HepG2 (cell line): Measurements from ENCODE around the gene IGF2BP3. TPM values are rescaled to one million over a fixed set of nuclear protein-coding genes. Genes with fewer than 3 reads are reported as not detected.

ENCODE experiments used
- ATAC-seq: fragments of 200-7000 bp; cut with Tn5 transposase; 3 replicates; pipeline ENCODE4 v1.9.1; 2020; ENCODE audit warnings: mild to moderate bottlenecking, moderate library complexity
- BruUV-seq: library from RNA; stranded (reverse); fragments of 400-500 nt; replicated peaks from 2 replicates; lab custom pipeline; 2021; lab: Mats Ljungman, UMichigan
- CTCF ChIA-PET: fragments of 300-600 bp; formaldehyde crosslinking; extraction: SDS; loops from one replicate; lab custom pipeline; 2021; ENCODE audit warnings: low total read pairs, inconsistent platforms, low intra/inter-chr PET ratio; lab: Yijun Ruan, JAX
- POLR2A ChIA-PET: fragments of 350-600 bp; sonication (Branson Sonifier 250); formaldehyde crosslinking; loops from one replicate; lab custom pipeline; 2020; ENCODE audit warnings: antibody characterized with exemption, inconsistent platforms; lab: Yijun Ruan, JAX
- DNase-seq: peaks from one replicate; pipeline ENCODE4 v3.0.0-alpha.2; 2015; ENCODE audit warnings: low spot score
- FAIRE-seq: peaks from 3 replicates; lab custom pipeline; 2011; peaks lifted over from hg19 to GRCh38; lab: Jason Lieb, UNC
- H2AFZ ChIP-seq: one replicate; pipeline ENCODE4 v1.6.1; 2011; ENCODE audit warnings: low read length, inconsistent platforms
- H3K27ac ChIP-seq: fragments of 300-600 bp; 3 replicates; pipeline ENCODE4 v1.8.0; 2011; ENCODE audit warnings: mixed run types, mild to moderate bottlenecking, mixed read lengths, low read length, inconsistent platforms; ENCODE audit not compliant: insufficient read depth; ENCODE audit errors: extremely low read length
- H3K27me3 ChIP-seq, 2 experiments: fragments of 200-600 bp in 1 of 2; 2 replicates in 1 of 2; 3 replicates in 1 of 2; pipeline versions ENCODE4 v1.6.0 to v1.8.0; 2011; ENCODE audit warnings: low read length in 2 of 2, mild to moderate bottlenecking in 2 of 2, moderate library complexity in 2 of 2, inconsistent platforms in 1 of 2; ENCODE audit not compliant: insufficient read depth in 2 of 2, control insufficient read depth in 1 of 2
- H3K36me3 ChIP-seq, 2 experiments: fragments of 200-600 bp in 1 of 2; replicated peaks in 1 of 2; 2 replicates in 1 of 2; 3 replicates in 1 of 2; pipeline versions ENCODE4 v1.5.1 to v1.8.0; 2011; ENCODE audit warnings: low read length in 2 of 2, inconsistent platforms in 1 of 2; ENCODE audit not compliant: insufficient read depth in 2 of 2, control insufficient read depth in 1 of 2
- H3K4me1 ChIP-seq: 2 replicates; pipeline ENCODE4 v1.5.1; 2012; ENCODE audit warnings: low read length, inconsistent platforms; ENCODE audit not compliant: insufficient read depth
- H3K4me2 ChIP-seq: 2 replicates; pipeline ENCODE4 v1.6.0; 2011; ENCODE audit warnings: low read depth, low read length, inconsistent platforms
- H3K4me3 ChIP-seq, 3 experiments: fragments of 200-600 bp in 1 of 3; sonication (generic), shearing (Covaris generic) in 1 of 3; replicated peaks in 1 of 3; 2 replicates each; pipeline ENCODE4 v1.5.1; 2011 to 2016; ENCODE audit warnings: low read length in 3 of 3, inconsistent platforms in 2 of 3, low read depth in 2 of 3, mild to moderate bottlenecking in 2 of 3, control low read depth in 1 of 3, mixed read lengths in 1 of 3; ENCODE audit not compliant: insufficient read depth in 1 of 3
- H3K79me2 ChIP-seq: one replicate; pipeline ENCODE4 v1.6.1; 2011; ENCODE audit warnings: low read length, inconsistent platforms; ENCODE audit not compliant: insufficient read depth
- H3K9ac ChIP-seq: 2 replicates; pipeline ENCODE4 v1.6.0; 2011; ENCODE audit warnings: mild to moderate bottlenecking, low read depth, low read length, inconsistent platforms; ENCODE audit not compliant: insufficient read depth
- H3K9me3 ChIP-seq: 2 replicates; pipeline ENCODE4 v1.5.1; 2012; ENCODE audit warnings: mild to moderate bottlenecking, low read length
- H4K20me1 ChIP-seq: 2 replicates; pipeline ENCODE4 v1.6.0; 2011; ENCODE audit warnings: inconsistent platforms, mild to moderate bottlenecking, low read length, moderate library complexity; ENCODE audit not compliant: insufficient read depth
- MZF1 ChIP-seq: sonication (generic); formaldehyde crosslinking; IDR thresholded peaks from 2 replicates; pipeline ENCODE4 v1.8.1; 2023; ENCODE audit warnings: mild to moderate bottlenecking, missing genetic modification reagents, borderline replicate concordance
- NCOA1 ChIP-seq: sonication (generic); formaldehyde crosslinking; IDR thresholded peaks from 2 replicates; pipeline ENCODE4 v1.9.0; 2021; ENCODE audit warnings: missing genetic modification reagents
- PTBP1 ChIP-seq: fragments of 200-400 bp; formaldehyde crosslinking; IDR thresholded peaks from 2 replicates; pipeline ENCODE4 v1.6.1; 2018; ENCODE audit warnings: low read length, low read depth; ENCODE audit not compliant: poor library complexity, severe bottlenecking
- REXO4 ChIP-seq: sonication (generic); formaldehyde crosslinking; IDR thresholded peaks from 2 replicates; pipeline ENCODE4 v1.8.0; 2022; ENCODE audit warnings: missing genetic modification reagents, mild to moderate bottlenecking, borderline replicate concordance
- SP4 ChIP-seq: sonication (generic); formaldehyde crosslinking; IDR thresholded peaks from 2 replicates; pipeline ENCODE4 v1.8.1; 2023; ENCODE audit warnings: mild to moderate bottlenecking, missing genetic modification reagents
- ZNF256 ChIP-seq: sonication (generic); formaldehyde crosslinking; conservative IDR thresholded peaks from 2 replicates; pipeline ENCODE4 v1.4.0; 2020; ENCODE audit warnings: missing genetic modification reagents
- ZNF615 ChIP-seq: sonication (generic); formaldehyde crosslinking; IDR thresholded peaks from 2 replicates; pipeline ENCODE4 v1.5.0; 2020; ENCODE audit warnings: mild to moderate bottlenecking, missing genetic modification reagents, borderline replicate concordance
- ZNF703 ChIP-seq: sonication (generic); formaldehyde crosslinking; IDR thresholded peaks from 2 replicates; pipeline ENCODE4 v1.5.1; 2020; ENCODE audit warnings: missing genetic modification reagents, mild to moderate bottlenecking, moderate library complexity, borderline replicate concordance
- WGBS: methylation state at CpG from one replicate; pipeline ENCODE4 v1.1.6; 2017; ENCODE audit warnings: low lambda C conversion rate; 5-methylcytosine and 5-hydroxymethylcytosine counted together
- in situ Hi-C: cut with HindIII; loops from 2 replicates; pipeline ENCODE4 v1.10.0; 2017; ENCODE audit warnings: low pct_unique_long_range_greater_than_20kb; ENCODE audit not compliant: extremely low pct_ligation_motif_present
- intact Hi-C: fragments of 100-400 bp; cut with micrococcal nuclease; formaldehyde crosslinking; loops from one replicate; pipeline ENCODE4 v1.10.0; 2022; ENCODE audit not compliant: unreplicated experiment
- polyA plus RNA-seq, 8 experiments: library from polyadenylated mRNA; depleted of rRNA in 3 of 8; stranded (reverse) in 7 of 8; unstranded in 1 of 8; fragments of >200 nt; fragmentation: Illumina TruSeq in 4 of 8; extraction: Trizol in 4 of 8; gene quantifications; 2 replicates each; pipeline versions ENCODE4 v1.2.1 to v1.2.3, GENCODE V29; 2011 to 2016; ENCODE audit warnings: low read depth in 4 of 8, missing spikeins in 1 of 8, mixed read lengths in 1 of 8; ENCODE audit not compliant: insufficient read depth in 1 of 8
- total RNA-seq, 5 experiments: library from RNA; depleted of rRNA; stranded (reverse); fragments of >200 nt; fragmentation: Illumina TruSeq; extraction: Trizol; gene quantifications; 2 replicates each; pipeline ENCODE4 v1.2.3, GENCODE V29; 2016; ENCODE audit warnings: low read depth in 1 of 5
- TF ChIP-seq, protein P1 (sequence below): sonication (generic); formaldehyde crosslinking; IDR thresholded peaks from 2 replicates; pipeline ENCODE4 v1.8.1; 2023; ENCODE audit warnings: mild to moderate bottlenecking, inconsistent platforms, moderate library complexity, missing genetic modification reagents, borderline replicate concordance
- TF ChIP-seq, protein P2 (sequence below): sonication (generic); formaldehyde crosslinking; IDR thresholded peaks from 2 replicates; pipeline ENCODE4 v1.8.0; 2023; ENCODE audit warnings: mild to moderate bottlenecking, missing genetic modification reagents
- TF ChIP-seq, protein P3 (sequence below): sonication (generic); formaldehyde crosslinking; IDR thresholded peaks from 2 replicates; pipeline ENCODE4 v1.8.1; 2023; ENCODE audit warnings: mild to moderate bottlenecking, missing genetic modification reagents, borderline replicate concordance
- TF ChIP-seq, protein P4 (sequence below): sonication (generic); formaldehyde crosslinking; IDR thresholded peaks from 2 replicates; pipeline ENCODE4 v1.5.1; 2020; ENCODE audit warnings: mild to moderate bottlenecking, missing genetic modification reagents, moderate library complexity
- TF ChIP-seq, protein P5 (sequence below): sonication (generic); formaldehyde crosslinking; IDR thresholded peaks from 2 replicates; pipeline ENCODE4 v1.9.0; 2021; ENCODE audit warnings: missing genetic modification reagents, borderline replicate concordance

IGF2BP3 gene
- total and polyA plus RNA-seq, 2 of the 13 experiments (the other 11 are each of a cell fraction or from before 2014, with no cell fraction given) = 37.7 to 39.5 TPM

DNA sequence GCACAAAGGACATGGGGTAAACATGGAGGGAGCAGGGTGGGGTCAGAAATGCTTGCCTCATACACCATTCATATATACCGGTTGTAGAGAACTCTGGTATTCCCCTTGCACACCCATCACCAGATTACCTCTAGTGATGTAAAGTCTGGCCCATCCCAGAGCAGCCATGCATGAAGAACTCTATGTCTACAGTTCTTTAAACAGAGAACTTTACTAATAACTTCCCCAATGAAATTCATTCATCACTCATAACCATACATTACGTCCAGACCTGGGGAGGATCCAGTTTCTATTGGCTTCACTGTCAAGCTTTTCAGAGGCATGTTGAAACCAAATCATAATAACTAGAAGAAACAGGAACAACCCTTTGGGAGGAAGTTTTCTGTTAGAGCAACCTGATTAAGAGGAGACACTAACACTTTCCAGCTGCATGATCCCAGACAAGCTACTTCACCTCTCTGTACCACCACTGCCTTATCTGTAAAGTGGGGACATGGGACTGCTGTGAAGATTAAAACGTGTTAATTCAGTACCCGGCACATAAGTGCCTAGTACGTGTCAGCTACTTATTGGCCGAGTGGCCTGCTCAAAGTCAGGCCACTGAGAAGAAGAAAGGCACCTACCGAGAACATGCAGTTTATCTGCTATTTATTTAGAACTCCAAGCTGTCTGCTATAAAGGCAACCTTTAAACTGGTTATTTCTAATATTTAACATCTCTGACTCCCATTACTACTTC lies 59.7 kb downstream of the IGF2BP3 start:
- DNase-seq = no peak
- Histone ChIP-seq H2AFZ (no peak overlapping the region), H3K4me1 (no peaks in the 10 kb centered on the region), H3K4me3 (no peak overlapping the region), H3K9ac (no peak overlapping the region), H3K27ac (no peak overlapping the region), H3K27me3 (no peaks in the 10 kb centered on the region), H4K20me1 (no peaks in the 10 kb centered on the region), H3K36me3 (peaks cover 15 to 66% of the 10 kb centered on the region in 2 experiments), H3K4me2 (no peak overlapping the region), H3K9me3 (no peaks in the 10 kb centered on the region), H3K79me2 (peaks cover 18% of the 10 kb centered on the region)
- ChIA-PET CTCF (no interaction called here), POLR2A (no interaction called here)
- ATAC-seq = no peak
- in situ Hi-C loops (no loop called here), intact Hi-C loops (no loop called here)
- no peak for FAIRE-seq
- WGBS = 91% methylated on average over 7 of the region's 7 CpGs
- BruUV-seq = no TSS peak
- no peak for TF ChIP-seq ZNF615 (CRISPR knock-in tag)
- TF ChIP-seq, protein P1, sequence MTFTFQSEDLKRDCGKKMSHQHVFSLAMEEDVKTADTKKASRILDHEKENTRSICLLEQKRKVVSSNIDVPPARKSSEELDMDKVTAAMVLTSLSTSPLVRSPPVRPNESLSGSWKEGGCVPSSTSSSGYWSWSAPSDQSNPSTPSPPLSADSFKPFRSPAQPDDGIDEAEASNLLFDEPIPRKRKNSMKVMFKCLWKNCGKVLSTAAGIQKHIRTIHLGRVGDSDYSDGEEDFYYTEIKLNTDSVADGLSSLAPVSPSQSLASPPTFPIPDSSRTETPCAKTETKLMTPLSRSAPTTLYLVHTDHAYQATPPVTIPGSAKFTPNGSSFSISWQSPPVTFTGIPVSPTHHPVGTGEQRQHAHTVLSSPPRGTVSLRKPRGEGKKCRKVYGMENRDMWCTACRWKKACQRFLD (CRISPR knock-in tag) = no peak
- TF ChIP-seq, protein P2, sequence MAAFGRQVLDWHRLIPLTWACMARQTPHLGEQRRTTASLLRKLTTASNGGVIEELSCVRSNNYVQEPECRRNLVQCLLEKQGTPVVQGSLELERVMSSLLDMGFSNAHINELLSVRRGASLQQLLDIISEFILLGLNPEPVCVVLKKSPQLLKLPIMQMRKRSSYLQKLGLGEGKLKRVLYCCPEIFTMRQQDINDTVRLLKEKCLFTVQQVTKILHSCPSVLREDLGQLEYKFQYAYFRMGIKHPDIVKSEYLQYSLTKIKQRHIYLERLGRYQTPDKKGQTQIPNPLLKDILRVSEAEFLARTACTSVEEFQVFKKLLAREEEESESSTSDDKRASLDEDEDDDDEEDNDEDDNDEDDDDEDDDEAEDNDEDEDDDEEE (CRISPR knock-in tag) = no peak
- TF ChIP-seq, protein P3, sequence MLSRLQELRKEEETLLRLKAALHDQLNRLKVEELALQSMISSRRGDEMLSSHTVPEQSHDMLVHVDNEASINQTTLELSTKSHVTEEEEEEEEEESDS = no peak
- TF ChIP-seq, protein P4, sequence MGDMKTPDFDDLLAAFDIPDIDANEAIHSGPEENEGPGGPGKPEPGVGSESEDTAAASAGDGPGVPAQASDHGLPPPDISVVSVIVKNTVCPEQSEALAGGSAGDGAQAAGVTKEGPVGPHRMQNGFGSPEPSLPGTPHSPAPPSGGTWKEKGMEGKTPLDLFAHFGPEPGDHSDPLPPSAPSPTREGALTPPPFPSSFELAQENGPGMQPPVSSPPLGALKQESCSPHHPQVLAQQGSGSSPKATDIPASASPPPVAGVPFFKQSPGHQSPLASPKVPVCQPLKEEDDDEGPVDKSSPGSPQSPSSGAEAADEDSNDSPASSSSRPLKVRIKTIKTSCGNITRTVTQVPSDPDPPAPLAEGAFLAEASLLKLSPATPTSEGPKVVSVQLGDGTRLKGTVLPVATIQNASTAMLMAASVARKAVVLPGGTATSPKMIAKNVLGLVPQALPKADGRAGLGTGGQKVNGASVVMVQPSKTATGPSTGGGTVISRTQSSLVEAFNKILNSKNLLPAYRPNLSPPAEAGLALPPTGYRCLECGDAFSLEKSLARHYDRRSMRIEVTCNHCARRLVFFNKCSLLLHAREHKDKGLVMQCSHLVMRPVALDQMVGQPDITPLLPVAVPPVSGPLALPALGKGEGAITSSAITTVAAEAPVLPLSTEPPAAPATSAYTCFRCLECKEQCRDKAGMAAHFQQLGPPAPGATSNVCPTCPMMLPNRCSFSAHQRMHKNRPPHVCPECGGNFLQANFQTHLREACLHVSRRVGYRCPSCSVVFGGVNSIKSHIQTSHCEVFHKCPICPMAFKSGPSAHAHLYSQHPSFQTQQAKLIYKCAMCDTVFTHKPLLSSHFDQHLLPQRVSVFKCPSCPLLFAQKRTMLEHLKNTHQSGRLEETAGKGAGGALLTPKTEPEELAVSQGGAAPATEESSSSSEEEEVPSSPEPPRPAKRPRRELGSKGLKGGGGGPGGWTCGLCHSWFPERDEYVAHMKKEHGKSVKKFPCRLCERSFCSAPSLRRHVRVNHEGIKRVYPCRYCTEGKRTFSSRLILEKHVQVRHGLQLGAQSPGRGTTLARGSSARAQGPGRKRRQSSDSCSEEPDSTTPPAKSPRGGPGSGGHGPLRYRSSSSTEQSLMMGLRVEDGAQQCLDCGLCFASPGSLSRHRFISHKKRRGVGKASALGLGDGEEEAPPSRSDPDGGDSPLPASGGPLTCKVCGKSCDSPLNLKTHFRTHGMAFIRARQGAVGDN = no peak
- TF ChIP-seq SP4 (CRISPR knock-in tag) = no peak
- no peak for TF ChIP-seq PTBP1
- no peak for TF ChIP-seq ZNF256 (CRISPR knock-in tag)
- no peak for TF ChIP-seq REXO4 (CRISPR knock-in tag)
- TF ChIP-seq NCOA1 = no peak
- TF ChIP-seq ZNF703 (CRISPR knock-in tag) = no peak
- no peak for TF ChIP-seq MZF1 (CRISPR knock-in tag)
- TF ChIP-seq, protein P5, sequence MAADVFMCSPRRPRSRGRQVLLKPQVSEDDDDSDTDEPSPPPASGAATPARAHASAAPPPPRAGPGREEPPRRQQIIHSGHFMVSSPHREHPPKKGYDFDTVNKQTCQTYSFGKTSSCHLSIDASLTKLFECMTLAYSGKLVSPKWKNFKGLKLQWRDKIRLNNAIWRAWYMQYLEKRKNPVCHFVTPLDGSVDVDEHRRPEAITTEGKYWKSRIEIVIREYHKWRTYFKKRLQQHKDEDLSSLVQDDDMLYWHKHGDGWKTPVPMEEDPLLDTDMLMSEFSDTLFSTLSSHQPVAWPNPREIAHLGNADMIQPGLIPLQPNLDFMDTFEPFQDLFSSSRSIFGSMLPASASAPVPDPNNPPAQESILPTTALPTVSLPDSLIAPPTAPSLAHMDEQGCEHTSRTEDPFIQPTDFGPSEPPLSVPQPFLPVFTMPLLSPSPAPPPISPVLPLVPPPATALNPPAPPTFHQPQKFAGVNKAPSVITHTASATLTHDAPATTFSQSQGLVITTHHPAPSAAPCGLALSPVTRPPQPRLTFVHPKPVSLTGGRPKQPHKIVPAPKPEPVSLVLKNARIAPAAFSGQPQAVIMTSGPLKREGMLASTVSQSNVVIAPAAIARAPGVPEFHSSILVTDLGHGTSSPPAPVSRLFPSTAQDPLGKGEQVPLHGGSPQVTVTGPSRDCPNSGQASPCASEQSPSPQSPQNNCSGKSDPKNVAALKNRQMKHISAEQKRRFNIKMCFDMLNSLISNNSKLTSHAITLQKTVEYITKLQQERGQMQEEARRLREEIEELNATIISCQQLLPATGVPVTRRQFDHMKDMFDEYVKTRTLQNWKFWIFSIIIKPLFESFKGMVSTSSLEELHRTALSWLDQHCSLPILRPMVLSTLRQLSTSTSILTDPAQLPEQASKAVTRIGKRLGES (CRISPR knock-in tag) = no peak
